ENCODE measurements around the gene TEP1. TPM values are rescaled to one million over a fixed set of nuclear protein-coding genes. Genes with fewer than 3 reads are reported as not detected.

TEP1 gene
- polyA plus RNA-seq, 3 donors: 2.3 to 78.9 (median 7.1) TPM

GRCh38 chr14:20377171-20377570 lies 36.1 kb downstream of the TEP1 start:
- H3K9me3 Mint-ChIP-seq: no peaks in the 10 kb centered on the region
- no peaks in the 10 kb centered on the region for H3K4me1 Mint-ChIP-seq
- WGBS (ENCODE audit: insufficient coverage): no CpG with 5 or more reads among the region's 2 CpGs
- H3K27me3 Mint-ChIP-seq (ENCODE audit: low read depth in 3 of 3): peaks cover 0 to 2% (median 0%) of the 10 kb centered on the region in 3 donors
- peaks cover 94 to 100% of the 10 kb centered on the region in 2 donors for H3K36me3 ChIP-seq (replicated peaks in 1 of 2; ENCODE audit: control insufficient read depth in 1 of 2, insufficient read depth in 2 of 2, low read length in 2 of 2)
- intact Hi-C loops (cut with micrococcal nuclease): no loop called here
- no peak overlapping the region for H3K27ac ChIP-seq (ENCODE audit: low read depth in 1 of 2, low read length in 2 of 2)
- DNase-seq: no peak
- H3K9me3 ChIP-seq (replicated peaks in 1 of 2; ENCODE audit: control insufficient read depth in 1 of 2, insufficient read depth in 1 of 2, low read length in 2 of 2): no peaks in the 10 kb centered on the region
- no peak overlapping the region for H3K4me2 ChIP-seq (replicated peaks; ENCODE audit: extremely low read depth, low read length, poor library complexity, severe bottlenecking)
- H3K27me3 ChIP-seq (ENCODE audit: control insufficient read depth in 2 of 2, insufficient read depth in 2 of 2, low read length in 2 of 2): no peaks in the 10 kb centered on the region
- no peak overlapping the region for H3K4me3 Mint-ChIP-seq
- no peak overlapping the region for H3K9ac ChIP-seq (ENCODE audit: insufficient read depth, low read length, poor library complexity, severe bottlenecking)
- no peak overlapping the region for H2AFZ ChIP-seq (ENCODE audit: insufficient read depth, low read depth, low read length, poor library complexity, severe bottlenecking)
- H3K4me1 ChIP-seq (ENCODE audit: control insufficient read depth in 1 of 2, insufficient read depth in 2 of 2, low read length in 2 of 2): no peaks in the 10 kb centered on the region
- H3K27ac Mint-ChIP-seq: no peak overlapping the region
- no peaks in the 10 kb centered on the region for H3K79me2 ChIP-seq (ENCODE audit: insufficient read depth, low read length)
- no peak for TF ChIP-seq CTCF (IDR thresholded peaks at IDR 0.05)
- no peak overlapping the region for H3K4me3 ChIP-seq (replicated peaks in 1 of 3; ENCODE audit: low read depth in 2 of 3, low read length in 3 of 3)
- H3K36me3 Mint-ChIP-seq: peaks cover 95 to 99% of the 10 kb centered on the region in 2 donors
- peaks cover 80% of the 10 kb centered on the region for H4K20me1 ChIP-seq (ENCODE audit: insufficient read depth, low read length)

GRCh38 chr14:20376071-20376588 lies 37.2 kb downstream of the TEP1 start:
- no peak overlapping the region for H3K9ac ChIP-seq (ENCODE audit: insufficient read depth, low read length, poor library complexity, severe bottlenecking)
- H3K4me3 ChIP-seq (replicated peaks in 1 of 3; ENCODE audit: low read depth in 2 of 3, low read length in 3 of 3): no peak overlapping the region
- Mint-ChIP-seq H3K36me3 (peaks cover 95 to 99% of the 10 kb centered on the region in 2 donors), H3K27ac (peak overlapping the region in 1 of 7 donors; percentile 17), H3K9me3 (no peaks in the 10 kb centered on the region), H3K4me1 (no peaks in the 10 kb centered on the region), H3K27me3 (ENCODE audit: low read depth in 3 of 3) (peaks cover 0 to 2% (median 0%) of the 10 kb centered on the region in 3 donors), H3K4me3 (no peak overlapping the region)
- no peaks in the 10 kb centered on the region for H3K4me1 ChIP-seq (ENCODE audit: control insufficient read depth in 1 of 2, insufficient read depth in 2 of 2, low read length in 2 of 2)
- intact Hi-C loops (cut with micrococcal nuclease): no loop called here
- H3K4me2 ChIP-seq (replicated peaks; ENCODE audit: extremely low read depth, low read length, poor library complexity, severe bottlenecking): no peak overlapping the region
- H3K27me3 ChIP-seq (ENCODE audit: control insufficient read depth in 2 of 2, insufficient read depth in 2 of 2, low read length in 2 of 2): no peaks in the 10 kb centered on the region
- H3K27ac ChIP-seq (ENCODE audit: low read depth in 1 of 2, low read length in 2 of 2): no peak overlapping the region
- H2AFZ ChIP-seq (ENCODE audit: insufficient read depth, low read depth, low read length, poor library complexity, severe bottlenecking): no peak overlapping the region
- H3K9me3 ChIP-seq (replicated peaks in 1 of 2; ENCODE audit: control insufficient read depth in 1 of 2, insufficient read depth in 1 of 2, low read length in 2 of 2): no peaks in the 10 kb centered on the region
- peaks cover 94 to 100% of the 10 kb centered on the region in 2 donors for H3K36me3 ChIP-seq (replicated peaks in 1 of 2; ENCODE audit: control insufficient read depth in 1 of 2, insufficient read depth in 2 of 2, low read length in 2 of 2)
- H4K20me1 ChIP-seq (ENCODE audit: insufficient read depth, low read length): peaks cover 69% of the 10 kb centered on the region
- H3K79me2 ChIP-seq (ENCODE audit: insufficient read depth, low read length): no peaks in the 10 kb centered on the region
- TF ChIP-seq CTCF (IDR thresholded peaks at IDR 0.05): no peak
- DNase-seq: no peak
- 96% methylated on average over 12 of the region's 12 CpGs for WGBS (ENCODE audit: insufficient coverage)

Data from CD14-positive monocyte (primary cell).